Kidney epithelial cell (primary cell): ENCODE measurements around the gene IFNA2. TPM values are rescaled to one million over a fixed set of nuclear protein-coding genes. Genes with fewer than 3 reads are reported as not detected.

ENCODE experiments used
- DNase-seq: peaks from one replicate; pipeline ENCODE4 v3.0.0-alpha.2; 2010; ENCODE audit warnings: low read depth
- H3K27me3 ChIP-seq: 2 replicates; pipeline ENCODE4 v1.6.0; 2011; ENCODE audit warnings: low read length; ENCODE audit not compliant: control insufficient read depth, insufficient read depth
- H3K36me3 ChIP-seq: 2 replicates; pipeline ENCODE4 v1.5.1; 2011; ENCODE audit warnings: low read length; ENCODE audit not compliant: control insufficient read depth, insufficient read depth
- H3K4me3 ChIP-seq: 2 replicates; pipeline ENCODE4 v1.5.1; 2011; ENCODE audit warnings: low read depth, mild to moderate bottlenecking, control low read depth, low read length
- total RNA-seq: library from RNA; depleted of rRNA; stranded (reverse); fragments of >200 nt; gene quantifications from 2 replicates; pipeline ENCODE4 v1.2.3, GENCODE V29; 2015
- TF ChIP-seq, protein P1 (sequence below): IDR thresholded peaks from 2 replicates; pipeline ENCODE4 v1.5.1; 2011; ENCODE audit warnings: mild to moderate bottlenecking, moderate library complexity, low read length, control low read depth, inconsistent platforms; ENCODE audit not compliant: insufficient read depth, poor library complexity, severe bottlenecking

IFNA2 gene
- total RNA-seq, 1 donor from 2014 or later, result not detected

DNA sequence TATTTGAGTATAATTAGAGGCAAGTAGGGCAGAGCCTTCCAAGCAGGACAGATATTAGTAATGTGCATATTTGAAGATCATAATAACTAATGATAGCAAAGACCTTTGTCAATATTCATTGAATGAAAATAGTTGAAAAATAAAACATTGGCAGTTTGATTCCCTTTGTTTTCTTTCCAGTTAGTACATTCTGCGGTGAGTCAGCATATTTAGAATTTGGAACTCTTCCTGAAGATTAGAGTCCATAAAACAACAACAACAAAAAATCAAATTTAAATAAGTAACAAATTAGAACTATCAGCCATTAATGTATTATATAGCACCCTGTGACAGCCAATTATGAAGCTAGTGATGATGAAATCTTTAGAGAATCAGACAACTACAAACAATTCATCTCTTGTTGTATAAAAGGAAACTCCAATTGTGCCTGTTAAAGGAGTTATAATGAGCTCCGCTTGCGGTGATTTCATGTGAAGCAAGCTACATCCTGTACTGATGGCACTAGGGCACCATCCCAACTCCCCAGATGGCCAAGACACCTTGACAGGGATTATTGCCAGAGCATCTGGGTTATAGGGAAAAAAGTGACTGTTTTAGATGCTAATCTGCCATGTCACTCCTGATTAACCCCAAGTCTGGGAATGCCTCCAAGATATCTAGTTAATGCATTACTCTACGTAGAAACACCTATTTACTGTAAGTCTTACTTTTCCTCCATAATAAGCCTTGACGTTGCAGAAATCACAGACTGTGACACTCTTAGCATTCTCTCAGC is 30.5 kb upstream of the IFNA2 start:
- no peaks in the 10 kb centered on the region for H3K36me3 ChIP-seq
- TF ChIP-seq, protein P1, sequence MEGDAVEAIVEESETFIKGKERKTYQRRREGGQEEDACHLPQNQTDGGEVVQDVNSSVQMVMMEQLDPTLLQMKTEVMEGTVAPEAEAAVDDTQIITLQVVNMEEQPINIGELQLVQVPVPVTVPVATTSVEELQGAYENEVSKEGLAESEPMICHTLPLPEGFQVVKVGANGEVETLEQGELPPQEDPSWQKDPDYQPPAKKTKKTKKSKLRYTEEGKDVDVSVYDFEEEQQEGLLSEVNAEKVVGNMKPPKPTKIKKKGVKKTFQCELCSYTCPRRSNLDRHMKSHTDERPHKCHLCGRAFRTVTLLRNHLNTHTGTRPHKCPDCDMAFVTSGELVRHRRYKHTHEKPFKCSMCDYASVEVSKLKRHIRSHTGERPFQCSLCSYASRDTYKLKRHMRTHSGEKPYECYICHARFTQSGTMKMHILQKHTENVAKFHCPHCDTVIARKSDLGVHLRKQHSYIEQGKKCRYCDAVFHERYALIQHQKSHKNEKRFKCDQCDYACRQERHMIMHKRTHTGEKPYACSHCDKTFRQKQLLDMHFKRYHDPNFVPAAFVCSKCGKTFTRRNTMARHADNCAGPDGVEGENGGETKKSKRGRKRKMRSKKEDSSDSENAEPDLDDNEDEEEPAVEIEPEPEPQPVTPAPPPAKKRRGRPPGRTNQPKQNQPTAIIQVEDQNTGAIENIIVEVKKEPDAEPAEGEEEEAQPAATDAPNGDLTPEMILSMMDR, result no peak
- no peak overlapping the region for H3K4me3 ChIP-seq
- peak; percentile 59 for DNase-seq
- no peaks in the 10 kb centered on the region for H3K27me3 ChIP-seq

DNA sequence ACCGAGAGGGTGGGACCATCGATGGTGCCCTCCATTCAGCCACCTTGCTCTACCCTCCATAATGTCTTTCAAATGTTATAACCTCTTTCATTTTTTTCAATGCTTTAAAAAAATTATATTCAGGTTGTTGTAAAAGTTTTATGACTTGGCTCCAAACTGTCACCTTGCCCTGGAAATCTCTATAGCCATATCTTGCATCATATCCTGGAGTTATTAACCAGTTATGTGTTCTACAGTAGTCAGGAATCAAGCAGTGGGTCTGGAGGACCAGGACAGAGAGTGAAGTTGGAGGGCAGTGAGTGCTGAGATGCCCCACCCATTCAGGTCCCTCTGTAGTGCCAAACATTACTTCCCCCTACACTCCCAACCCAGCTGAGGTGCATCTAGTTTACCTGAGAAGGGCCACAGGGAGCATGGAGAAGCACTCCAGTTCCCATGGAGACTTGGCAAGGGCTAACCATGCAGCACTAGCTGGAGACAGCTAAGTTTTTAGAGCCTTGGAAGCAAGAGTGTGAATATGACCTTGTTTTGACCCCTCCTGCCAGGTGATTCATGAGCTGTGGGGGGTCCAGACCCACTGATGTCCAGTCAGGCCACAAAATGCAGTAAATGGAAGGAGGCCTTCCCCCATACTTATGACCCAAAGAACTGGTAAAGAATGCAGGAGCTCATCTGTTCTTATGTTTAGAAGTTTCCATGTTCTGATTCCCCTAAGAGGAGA is 29.2 kb upstream of the IFNA2 start:
- TF ChIP-seq, protein P1, result no peak
- Histone ChIP-seq H3K36me3 (no peaks in the 10 kb centered on the region), H3K27me3 (no peaks in the 10 kb centered on the region), H3K4me3 (no peak overlapping the region)
- DNase-seq, result no peak

DNA sequence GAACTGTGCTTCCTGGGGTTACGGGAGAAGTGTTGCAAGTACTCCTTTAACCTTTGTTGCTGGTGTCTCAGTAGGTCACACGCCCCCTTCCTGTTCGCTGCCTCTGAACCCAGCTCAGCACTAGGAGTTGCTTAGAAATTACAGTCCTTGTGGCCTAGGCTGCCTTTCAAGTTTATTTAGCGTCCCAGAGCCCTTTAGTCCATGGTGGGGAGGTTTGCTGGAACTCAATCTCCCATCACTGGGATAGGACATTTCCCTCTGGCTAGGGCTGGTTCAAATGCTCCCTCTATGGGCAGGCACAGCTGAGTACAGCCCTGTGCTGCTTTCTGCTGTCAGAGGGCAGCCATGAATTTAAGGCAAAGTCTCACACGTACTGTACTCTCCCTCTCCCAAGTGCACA is 28.4 kb upstream of the IFNA2 start:
- Histone ChIP-seq H3K27me3 (no peaks in the 10 kb centered on the region), H3K36me3 (no peaks in the 10 kb centered on the region), H3K4me3 (no peak overlapping the region)
- no peak for DNase-seq
- TF ChIP-seq, protein P1, result no peak

DNA sequence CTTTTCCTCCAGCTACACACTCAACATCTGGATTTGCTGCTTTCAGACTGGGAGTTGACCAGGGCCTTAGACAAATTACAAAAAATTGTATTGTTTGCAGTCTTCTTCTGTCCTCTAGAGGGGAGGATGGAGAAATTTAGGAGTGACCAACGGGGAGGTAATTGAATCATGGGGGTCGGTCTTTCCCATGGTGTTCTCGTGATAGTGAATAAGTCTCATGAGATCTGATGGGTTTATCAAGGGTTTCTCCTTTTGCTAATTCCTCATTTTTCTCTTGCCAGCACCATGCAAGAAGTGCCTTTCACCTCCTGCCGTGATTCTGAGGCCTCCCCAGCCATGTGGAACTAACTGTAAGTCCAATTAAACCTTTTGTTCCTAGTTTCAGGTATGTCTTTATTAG is 28.0 kb upstream of the IFNA2 start:
- H3K36me3 ChIP-seq, result no peaks in the 10 kb centered on the region
- H3K4me3 ChIP-seq, result no peak overlapping the region
- no peak for DNase-seq
- no peaks in the 10 kb centered on the region for H3K27me3 ChIP-seq
- TF ChIP-seq, protein P1, result no peak

DNA sequence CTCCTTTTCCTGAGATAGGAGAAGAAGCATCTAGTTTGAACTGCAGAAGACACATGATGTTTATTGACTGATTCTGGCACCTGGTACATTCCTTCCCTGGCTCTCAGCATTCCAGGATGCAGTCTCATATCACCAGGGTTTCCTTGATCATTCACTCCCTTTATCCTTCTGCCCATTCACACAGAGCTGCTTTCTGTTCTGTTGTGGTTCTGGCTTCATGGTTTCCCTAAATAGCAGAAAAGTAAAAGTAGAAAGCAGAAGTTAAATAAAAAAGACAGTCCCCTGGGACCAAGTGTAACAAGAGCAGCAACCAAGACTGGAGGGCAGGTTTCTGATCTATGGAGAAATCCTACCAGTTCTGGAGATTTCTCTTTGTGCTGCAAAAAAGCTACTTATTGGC is 26.9 kb upstream of the IFNA2 start:
- TF ChIP-seq, protein P1, result no peak
- H3K27me3 ChIP-seq, result no peaks in the 10 kb centered on the region
- no peak overlapping the region for H3K4me3 ChIP-seq
- H3K36me3 ChIP-seq, result no peaks in the 10 kb centered on the region
- DNase-seq, result no peak

DNA sequence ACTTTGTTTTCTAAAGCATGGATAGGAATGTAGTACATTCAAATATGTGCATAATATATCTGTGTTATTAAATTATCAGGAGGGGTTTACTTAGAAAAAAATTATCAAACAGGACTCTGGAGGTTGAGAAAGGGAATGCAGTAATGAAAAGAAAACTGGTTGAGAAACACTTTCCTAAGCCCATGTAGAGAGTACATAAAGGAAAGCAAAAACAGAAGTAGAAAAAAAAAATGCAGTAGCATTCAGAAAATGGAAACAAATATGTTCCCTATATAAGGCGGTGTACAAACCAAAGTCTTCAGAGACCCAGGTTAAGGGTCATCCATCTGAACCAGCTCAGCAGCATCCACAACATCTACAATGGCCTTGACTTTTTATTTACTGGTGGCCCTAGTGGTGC is 23.6 kb upstream of the IFNA2 start, which contains the start of gene IFNA8:
TSS of gene IFNA8 (plus strand) at position 301 of the 400 bp plus-strand sequence. CDS start at position 361, 60 bp downstream.
- Histone ChIP-seq H3K36me3 (no peaks in the 10 kb centered on the region), H3K27me3 (no peaks in the 10 kb centered on the region), H3K4me3 (no peak within 1 kb of the TSS)
- no peak for DNase-seq
- TF ChIP-seq, protein P1, result no peak
